ENCODE results near the gene ZNF557. TPM values are rescaled to one million over a fixed set of nuclear protein-coding genes. Genes with fewer than 3 reads are reported as not detected.

The ZNF557 gene
- total RNA-seq, 1 donor from 2014 or later: 14.0 TPM

- Histone ChIP-seq H3K4me3 (ENCODE audit: low read depth, low read length) (peak overlapping the region; percentile 95), H3K27me3 (ENCODE audit: control insufficient read depth, insufficient read depth, low read length) (no peaks in the 10 kb centered on the region), H3K36me3 (ENCODE audit: control insufficient read depth, insufficient read depth, low read length) (peaks cover 11% of the 10 kb centered on the region)
- no peak for TF ChIP-seq CTCF (IDR thresholded peaks at IDR 0.05; ENCODE audit: insufficient read depth, low read length, severe bottlenecking)
- FAIRE-seq (no peak), DNase-seq (ENCODE audit: low read depth) (no peak)
These were observed 362 bp downstream of the ZNF557 start for GRCh38 chr19:7069904-7070226.

- no peak for FAIRE-seq
- no peak for DNase-seq (ENCODE audit: low read depth)
- no peak overlapping the region for H3K4me3 ChIP-seq (ENCODE audit: low read depth, low read length)
- no peak for TF ChIP-seq CTCF (IDR thresholded peaks at IDR 0.05; ENCODE audit: insufficient read depth, low read length, severe bottlenecking)
- no peaks in the 10 kb centered on the region for H3K27me3 ChIP-seq (ENCODE audit: control insufficient read depth, insufficient read depth, low read length)
- H3K36me3 ChIP-seq (ENCODE audit: control insufficient read depth, insufficient read depth, low read length): peaks cover 25% of the 10 kb centered on the region
These were observed 3.0 kb downstream of the ZNF557 start for GRCh38 chr19:7072541-7072940.

GRCh38 chr19:7074705-7075282 lies 5.3 kb downstream of the ZNF557 start:
- Histone ChIP-seq H3K36me3 (ENCODE audit: control insufficient read depth, insufficient read depth, low read length) (peaks cover 28% of the 10 kb centered on the region), H3K4me3 (ENCODE audit: low read depth, low read length) (no peak overlapping the region), H3K27me3 (ENCODE audit: control insufficient read depth, insufficient read depth, low read length) (no peaks in the 10 kb centered on the region)
- DNase-seq (ENCODE audit: low read depth) (no peak), FAIRE-seq (no peak)
- no peak for TF ChIP-seq CTCF (IDR thresholded peaks at IDR 0.05; ENCODE audit: insufficient read depth, low read length, severe bottlenecking)

- H3K4me3 ChIP-seq (ENCODE audit: low read depth, low read length): no peak overlapping the region
- peaks cover 34% of the 10 kb centered on the region for H3K36me3 ChIP-seq (ENCODE audit: control insufficient read depth, insufficient read depth, low read length)
- TF ChIP-seq CTCF (IDR thresholded peaks at IDR 0.05; ENCODE audit: insufficient read depth, low read length, severe bottlenecking): no peak
- DNase-seq (ENCODE audit: low read depth) (no peak), FAIRE-seq (no peak)
- no peaks in the 10 kb centered on the region for H3K27me3 ChIP-seq (ENCODE audit: control insufficient read depth, insufficient read depth, low read length)
These were observed 6.6 kb downstream of the ZNF557 start for GRCh38 chr19:7076151-7076550.

- no peak for FAIRE-seq
- Histone ChIP-seq H3K4me3 (ENCODE audit: low read depth, low read length) (no peak overlapping the region), H3K36me3 (ENCODE audit: control insufficient read depth, insufficient read depth, low read length) (peaks cover 39% of the 10 kb centered on the region), H3K27me3 (ENCODE audit: control insufficient read depth, insufficient read depth, low read length) (no peaks in the 10 kb centered on the region)
- DNase-seq (ENCODE audit: low read depth): no peak
- no peak for TF ChIP-seq CTCF (IDR thresholded peaks at IDR 0.05; ENCODE audit: insufficient read depth, low read length, severe bottlenecking)
These were observed 8.5 kb downstream of the ZNF557 start for GRCh38 chr19:7078008-7078407.
